HepG2 (cell line): ENCODE data around the gene NKD1. TPM values are rescaled to one million over a fixed set of nuclear protein-coding genes. Genes with fewer than 3 reads are reported as not detected.
A peak's percentile ranks its signal among the peaks of the same experiment; 100 is the strongest.

ENCODE experiments used
- ATAC-seq: fragments of 200-7000 bp; cut with Tn5 transposase; 3 replicates; pipeline ENCODE4 v1.9.1; 2020; ENCODE audit warnings: mild to moderate bottlenecking, moderate library complexity
- BruUV-seq: library from RNA; stranded (reverse); fragments of 400-500 nt; replicated peaks from 2 replicates; lab custom pipeline; 2021; lab: Mats Ljungman, UMichigan
- CTCF ChIA-PET: fragments of 300-600 bp; formaldehyde crosslinking; extraction: SDS; loops from one replicate; lab custom pipeline; 2021; ENCODE audit warnings: low total read pairs, inconsistent platforms, low intra/inter-chr PET ratio; lab: Yijun Ruan, JAX
- POLR2A ChIA-PET: fragments of 350-600 bp; sonication (Branson Sonifier 250); formaldehyde crosslinking; loops from one replicate; lab custom pipeline; 2020; ENCODE audit warnings: antibody characterized with exemption, inconsistent platforms; lab: Yijun Ruan, JAX
- DNase-seq: peaks from one replicate; pipeline ENCODE4 v3.0.0-alpha.2; 2015; ENCODE audit warnings: low spot score
- FAIRE-seq: peaks from 3 replicates; lab custom pipeline; 2011; peaks lifted over from hg19 to GRCh38; lab: Jason Lieb, UNC
- H2AFZ ChIP-seq: one replicate; pipeline ENCODE4 v1.6.1; 2011; ENCODE audit warnings: low read length, inconsistent platforms
- H3K27ac ChIP-seq: fragments of 300-600 bp; 3 replicates; pipeline ENCODE4 v1.8.0; 2011; ENCODE audit warnings: mixed run types, mild to moderate bottlenecking, mixed read lengths, low read length, inconsistent platforms; ENCODE audit not compliant: insufficient read depth; ENCODE audit errors: extremely low read length
- H3K27me3 ChIP-seq, 2 experiments: fragments of 200-600 bp in 1 of 2; 2 replicates in 1 of 2; 3 replicates in 1 of 2; pipeline versions ENCODE4 v1.6.0 to v1.8.0; 2011; ENCODE audit warnings: low read length in 2 of 2, mild to moderate bottlenecking in 2 of 2, moderate library complexity in 2 of 2, inconsistent platforms in 1 of 2; ENCODE audit not compliant: insufficient read depth in 2 of 2, control insufficient read depth in 1 of 2
- H3K36me3 ChIP-seq, 2 experiments: fragments of 200-600 bp in 1 of 2; replicated peaks in 1 of 2; 2 replicates in 1 of 2; 3 replicates in 1 of 2; pipeline versions ENCODE4 v1.5.1 to v1.8.0; 2011; ENCODE audit warnings: low read length in 2 of 2, inconsistent platforms in 1 of 2; ENCODE audit not compliant: insufficient read depth in 2 of 2, control insufficient read depth in 1 of 2
- H3K4me1 ChIP-seq: 2 replicates; pipeline ENCODE4 v1.5.1; 2012; ENCODE audit warnings: low read length, inconsistent platforms; ENCODE audit not compliant: insufficient read depth
- H3K4me2 ChIP-seq: 2 replicates; pipeline ENCODE4 v1.6.0; 2011; ENCODE audit warnings: low read depth, low read length, inconsistent platforms
- H3K4me3 ChIP-seq, 3 experiments: fragments of 200-600 bp in 1 of 3; sonication (generic), shearing (Covaris generic) in 1 of 3; replicated peaks in 1 of 3; 2 replicates each; pipeline ENCODE4 v1.5.1; 2011 to 2016; ENCODE audit warnings: low read length in 3 of 3, inconsistent platforms in 2 of 3, low read depth in 2 of 3, mild to moderate bottlenecking in 2 of 3, control low read depth in 1 of 3, mixed read lengths in 1 of 3; ENCODE audit not compliant: insufficient read depth in 1 of 3
- H3K79me2 ChIP-seq: one replicate; pipeline ENCODE4 v1.6.1; 2011; ENCODE audit warnings: low read length, inconsistent platforms; ENCODE audit not compliant: insufficient read depth
- H3K9ac ChIP-seq: 2 replicates; pipeline ENCODE4 v1.6.0; 2011; ENCODE audit warnings: mild to moderate bottlenecking, low read depth, low read length, inconsistent platforms; ENCODE audit not compliant: insufficient read depth
- H3K9me3 ChIP-seq: 2 replicates; pipeline ENCODE4 v1.5.1; 2012; ENCODE audit warnings: mild to moderate bottlenecking, low read length
- H4K20me1 ChIP-seq: 2 replicates; pipeline ENCODE4 v1.6.0; 2011; ENCODE audit warnings: inconsistent platforms, mild to moderate bottlenecking, low read length, moderate library complexity; ENCODE audit not compliant: insufficient read depth
- NR1H2 ChIP-seq: sonication (generic); formaldehyde crosslinking; IDR thresholded peaks from 2 replicates; pipeline ENCODE4 v1.8.1; 2022; ENCODE audit warnings: low read depth, missing genetic modification reagents, borderline replicate concordance
- POLR2A ChIP-seq, 2 experiments: IDR thresholded peaks; 2 replicates each; pipeline ENCODE4 v1.6.1; 2011; ENCODE audit warnings: low read depth in 2 of 2, low read length in 2 of 2, mild to moderate bottlenecking in 1 of 2, moderate library complexity in 1 of 2; ENCODE audit not compliant: insufficient read depth in 1 of 2
- RBM22 ChIP-seq: fragments of 200-400 bp; formaldehyde crosslinking; optimal IDR thresholded peaks from 2 replicates; pipeline ENCODE3; 2017; ENCODE audit warnings: mild to moderate bottlenecking, low read length, moderate library complexity
- REST ChIP-seq, 2 experiments: IDR thresholded peaks; 2 replicates each; pipeline ENCODE4 v1.6.1; 2011 to 2012; ENCODE audit warnings: low read length in 2 of 2, borderline replicate concordance in 1 of 2, low read depth in 1 of 2, mild to moderate bottlenecking in 1 of 2, moderate library complexity in 1 of 2
- SNAPC5 ChIP-seq: sonication (generic); formaldehyde crosslinking; IDR thresholded peaks from 2 replicates; pipeline ENCODE4 v1.8.1; 2023; ENCODE audit warnings: mild to moderate bottlenecking, missing genetic modification reagents, borderline replicate concordance
- ZBTB10 ChIP-seq: sonication (generic); formaldehyde crosslinking; IDR thresholded peaks from 2 replicates; pipeline ENCODE4 v1.4.0; 2020; ENCODE audit warnings: missing genetic modification reagents, borderline replicate concordance
- ZNF124 ChIP-seq: sonication (generic); formaldehyde crosslinking; IDR thresholded peaks from 2 replicates; pipeline ENCODE4 v1.4.0; 2020; ENCODE audit warnings: missing genetic modification reagents
- ZNF17 ChIP-seq: sonication (generic); formaldehyde crosslinking; IDR thresholded peaks from 2 replicates; pipeline ENCODE4 v1.5.0; 2020; ENCODE audit warnings: mild to moderate bottlenecking, missing genetic modification reagents
- ZNF609 ChIP-seq: sonication (generic); formaldehyde crosslinking; IDR thresholded peaks from 2 replicates; pipeline ENCODE4 v1.4.0; 2020; ENCODE audit warnings: mild to moderate bottlenecking, missing genetic modification reagents, borderline replicate concordance
- ZNF720 ChIP-seq: sonication (generic); formaldehyde crosslinking; IDR thresholded peaks from 2 replicates; pipeline ENCODE4 v1.4.0; 2020; ENCODE audit warnings: missing genetic modification reagents
- WGBS: methylation state at CpG from one replicate; pipeline ENCODE4 v1.1.6; 2017; ENCODE audit warnings: low lambda C conversion rate; 5-methylcytosine and 5-hydroxymethylcytosine counted together
- in situ Hi-C: cut with HindIII; loops from 2 replicates; pipeline ENCODE4 v1.10.0; 2017; ENCODE audit warnings: low pct_unique_long_range_greater_than_20kb; ENCODE audit not compliant: extremely low pct_ligation_motif_present
- intact Hi-C: fragments of 100-400 bp; cut with micrococcal nuclease; formaldehyde crosslinking; loops from one replicate; pipeline ENCODE4 v1.10.0; 2022; ENCODE audit not compliant: unreplicated experiment
- polyA plus RNA-seq, 8 experiments: library from polyadenylated mRNA; depleted of rRNA in 3 of 8; stranded (reverse) in 7 of 8; unstranded in 1 of 8; fragments of >200 nt; fragmentation: Illumina TruSeq in 4 of 8; extraction: Trizol in 4 of 8; gene quantifications; 2 replicates each; pipeline versions ENCODE4 v1.2.1 to v1.2.3, GENCODE V29; 2011 to 2016; ENCODE audit warnings: low read depth in 4 of 8, missing spikeins in 1 of 8, mixed read lengths in 1 of 8; ENCODE audit not compliant: insufficient read depth in 1 of 8
- total RNA-seq, 5 experiments: library from RNA; depleted of rRNA; stranded (reverse); fragments of >200 nt; fragmentation: Illumina TruSeq; extraction: Trizol; gene quantifications; 2 replicates each; pipeline ENCODE4 v1.2.3, GENCODE V29; 2016; ENCODE audit warnings: low read depth in 1 of 5
- TF ChIP-seq, protein P1 (sequence below): fragments of 450-650 bp; IDR thresholded peaks from 2 replicates; pipeline ENCODE4 v1.6.1; 2016

The NKD1 gene
- total and polyA plus RNA-seq, 2 of the 13 experiments (the other 11 are each of a cell fraction or from before 2014, with no cell fraction given): 70.4 to 121 TPM

DNA sequence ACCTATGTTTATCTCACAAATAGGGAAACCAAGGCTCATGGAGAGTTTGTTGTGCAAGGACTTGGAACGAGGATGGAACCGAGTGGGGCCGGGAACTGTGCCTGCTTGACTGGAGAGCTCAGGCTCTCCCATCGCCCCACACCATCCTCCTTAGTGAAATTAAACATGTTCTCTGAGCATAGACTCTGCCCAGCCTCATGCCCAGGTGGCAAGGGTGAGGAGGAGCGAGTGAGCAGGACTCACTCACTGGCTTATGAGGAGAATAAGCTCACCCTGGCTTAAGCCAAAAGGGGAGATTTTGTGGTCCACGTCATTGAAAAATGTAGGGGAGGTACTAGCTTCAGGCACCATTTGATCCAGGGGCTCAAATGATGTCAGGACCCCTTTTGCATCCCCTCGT is 44.8 kb downstream of the NKD1 start:
- ChIA-PET POLR2A (no interaction called here), CTCF (no interaction called here)
- H4K20me1 ChIP-seq: peaks cover 98% of the 10 kb centered on the region
- H3K4me3 ChIP-seq: no peak overlapping the region
- H2AFZ ChIP-seq: no peak overlapping the region
- intact Hi-C loops: no loop called here
- H3K9me3 ChIP-seq: no peaks in the 10 kb centered on the region
- H3K4me1 ChIP-seq: peaks cover 64% of the 10 kb centered on the region
- no peak overlapping the region for H3K27ac ChIP-seq
- peaks cover 69 to 96% of the 10 kb centered on the region in 2 experiments for H3K36me3 ChIP-seq
- in situ Hi-C loops: no loop called here
- DNase-seq: no peak
- H3K4me2 ChIP-seq: no peak overlapping the region
- peaks cover 94% of the 10 kb centered on the region for H3K79me2 ChIP-seq
- 98% methylated on average over 7 of the region's 7 CpGs for WGBS
- no peak for FAIRE-seq
- no TSS peak for BruUV-seq
- no peaks in the 10 kb centered on the region for H3K27me3 ChIP-seq
- no peak overlapping the region for H3K9ac ChIP-seq
- ATAC-seq: no peak
- TF ChIP-seq, protein P1, sequence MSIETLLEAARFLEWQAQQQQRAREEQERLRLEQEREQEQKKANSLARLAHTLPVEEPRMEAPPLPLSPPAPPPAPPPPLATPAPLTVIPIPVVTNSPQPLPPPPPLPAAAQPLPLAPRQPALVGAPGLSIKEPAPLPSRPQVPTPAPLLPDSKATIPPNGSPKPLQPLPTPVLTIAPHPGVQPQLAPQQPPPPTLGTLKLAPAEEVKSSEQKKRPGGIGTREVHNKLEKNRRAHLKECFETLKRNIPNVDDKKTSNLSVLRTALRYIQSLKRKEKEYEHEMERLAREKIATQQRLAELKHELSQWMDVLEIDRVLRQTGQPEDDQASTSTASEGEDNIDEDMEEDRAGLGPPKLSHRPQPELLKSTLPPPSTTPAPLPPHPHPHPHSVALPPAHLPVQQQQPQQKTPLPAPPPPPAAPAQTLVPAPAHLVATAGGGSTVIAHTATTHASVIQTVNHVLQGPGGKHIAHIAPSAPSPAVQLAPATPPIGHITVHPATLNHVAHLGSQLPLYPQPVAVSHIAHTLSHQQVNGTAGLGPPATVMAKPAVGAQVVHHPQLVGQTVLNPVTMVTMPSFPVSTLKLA: no peak
- TF ChIP-seq ZBTB10 (CRISPR knock-in tag) (no peak), ZNF124 (CRISPR knock-in tag) (no peak), ZNF609 (CRISPR knock-in tag) (no peak), POLR2A (IDR thresholded peaks at IDR 0.05; ENCODE audit: insufficient read depth in 1 of 2, low read depth in 2 of 2, low read length in 2 of 2) (peak in 1 of 2 experiments; percentile 44; a peak in 1 of 4 replicates), RBM22 (peak; percentile 98), ZNF720 (CRISPR knock-in tag) (no peak), NR1H2 (CRISPR knock-in tag) (no peak), REST (IDR thresholded peaks at IDR 0.05; ENCODE audit: borderline replicate concordance in 1 of 2, low read depth in 1 of 2, low read length in 2 of 2) (no peak), ZNF17 (CRISPR knock-in tag) (no peak), SNAPC5 (CRISPR knock-in tag) (no peak)
